Mononuclear cell (primary cell): ENCODE measurements around the gene TARS2. TPM values are rescaled to one million over a fixed set of nuclear protein-coding genes. Genes with fewer than 3 reads are reported as not detected.

Experiments
- H3K27me3 ChIP-seq: 2 replicates; pipeline ENCODE4 v1.6.0; 2011; ENCODE audit warnings: low read length, control low read depth; ENCODE audit not compliant: insufficient read depth
- H3K4me1 ChIP-seq: 2 replicates; pipeline ENCODE4 v1.5.1; 2011; ENCODE audit warnings: mild to moderate bottlenecking, low read length, control low read depth; ENCODE audit not compliant: insufficient read depth
- H3K4me3 ChIP-seq: 2 replicates; pipeline ENCODE4 v1.5.1; 2011; ENCODE audit warnings: mild to moderate bottlenecking, low read length, moderate library complexity
- H3K9me3 ChIP-seq: 2 replicates; pipeline ENCODE4 v1.5.1; 2011; ENCODE audit warnings: low read depth, mild to moderate bottlenecking, control low read depth, low read length
- total RNA-seq: library from RNA; depleted of rRNA; stranded (reverse); fragments of >200 nt; gene quantifications from one replicate; pipeline ENCODE4 v1.2.3, GENCODE V29; 2012

TARS2 gene
- total RNA-seq, 1 donor = 10.2 TPM

DNA sequence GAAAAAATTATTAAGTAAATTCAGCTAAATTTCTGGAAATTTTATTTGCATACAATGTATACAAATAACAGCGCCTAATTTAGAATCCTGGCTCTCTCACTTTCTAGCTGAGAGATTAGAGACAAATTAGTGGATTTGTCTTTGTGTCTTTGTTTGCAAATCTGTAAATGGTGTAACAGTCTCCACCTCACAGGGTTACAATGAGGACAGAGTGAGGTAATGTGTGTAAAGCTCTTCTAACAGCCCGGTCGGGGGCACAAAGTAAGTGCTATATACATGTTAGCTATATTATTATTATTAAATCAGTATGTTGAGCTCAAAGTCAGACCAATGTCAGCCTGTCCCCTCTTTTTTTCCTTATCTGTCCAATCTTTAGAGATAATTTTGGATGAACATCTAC lies 57.0 kb downstream of the TARS2 start:
- Histone ChIP-seq H3K27me3 (no peaks in the 10 kb centered on the region), H3K4me1 (peaks cover 6% of the 10 kb centered on the region), H3K4me3 (no peak overlapping the region), H3K9me3 (no peaks in the 10 kb centered on the region)

- Histone ChIP-seq H3K4me3 (no peak overlapping the region), H3K4me1 (peaks cover 18% of the 10 kb centered on the region), H3K27me3 (no peaks in the 10 kb centered on the region), H3K9me3 (no peaks in the 10 kb centered on the region)
Observed at GRCh38 chr1:150545486-150546032, 58.3 kb downstream of the TARS2 start.

- Histone ChIP-seq H3K27me3 (no peaks in the 10 kb centered on the region), H3K4me1 (peaks cover 26% of the 10 kb centered on the region), H3K9me3 (no peaks in the 10 kb centered on the region), H3K4me3 (no peak overlapping the region)
Observed at GRCh38 chr1:150546294-150546937, 59.2 kb downstream of the TARS2 start.

GRCh38 chr1:150548324-150548631 lies 61.1 kb downstream of the TARS2 start:
- no peaks in the 10 kb centered on the region for H3K9me3 ChIP-seq
- peaks cover 45% of the 10 kb centered on the region for H3K4me1 ChIP-seq
- H3K4me3 ChIP-seq = peak overlapping the region; percentile 37
- no peaks in the 10 kb centered on the region for H3K27me3 ChIP-seq

DNA sequence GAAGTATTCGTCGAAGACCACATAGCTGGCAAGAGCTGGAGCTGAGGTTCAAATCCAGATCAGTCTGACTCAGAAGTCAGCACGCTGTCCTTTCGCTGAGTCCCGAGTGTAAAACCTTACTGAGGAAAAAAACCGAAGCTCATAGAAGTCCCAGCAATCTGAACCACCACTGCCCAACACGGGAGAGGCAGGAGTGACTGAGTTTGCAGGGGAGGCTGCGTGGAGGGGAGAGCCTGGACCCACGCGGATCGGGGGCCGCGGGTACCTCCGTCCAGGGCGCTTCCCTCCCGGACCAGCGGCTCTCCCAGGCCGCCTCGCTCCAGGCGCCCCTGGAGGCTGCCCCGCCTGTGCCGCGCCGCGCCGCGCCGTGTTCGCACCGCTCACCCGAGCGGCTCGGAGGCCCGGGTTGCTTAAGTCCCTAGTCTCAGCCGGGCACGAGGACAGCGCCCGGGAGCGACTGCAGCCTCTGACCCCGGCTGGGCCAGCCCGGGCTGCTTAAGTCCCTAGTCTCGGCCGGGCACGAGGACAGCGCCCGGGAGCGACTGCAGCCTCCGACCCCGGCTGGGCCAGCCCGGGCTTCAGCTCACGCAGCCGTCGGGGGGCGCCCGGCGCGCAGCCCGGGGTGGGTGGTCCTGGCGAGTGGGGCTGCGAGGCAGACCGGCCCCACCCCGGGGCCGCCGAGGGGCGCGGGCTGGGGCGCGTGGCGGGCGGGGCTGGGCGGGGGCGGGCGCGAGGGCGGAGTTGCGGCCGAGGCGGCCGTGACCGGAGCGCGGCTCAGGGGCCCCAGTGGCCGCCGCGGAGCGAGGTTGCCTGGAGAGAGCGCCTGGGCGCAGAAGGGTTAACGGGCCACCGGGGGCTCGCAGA lies 61.6 kb downstream of the TARS2 start, which contains the start of gene ADAMTSL4:
ADAMTSL4 (plus strand) TSS at position 777 of the 864 bp plus-strand sequence. CDS start 2,881 bp downstream, outside the sequence.
- Histone ChIP-seq H3K4me3 (peak within 1 kb of the TSS; percentile 37), H3K9me3 (no peaks in the 10 kb centered on the region), H3K4me1 (peaks cover 51% of the 10 kb centered on the region), H3K27me3 (no peaks in the 10 kb centered on the region)

- no peaks in the 10 kb centered on the region for H3K9me3 ChIP-seq
- H3K4me1 ChIP-seq = peaks cover 56% of the 10 kb centered on the region
- H3K4me3 ChIP-seq = peak overlapping the region; percentile 37
- no peaks in the 10 kb centered on the region for H3K27me3 ChIP-seq
Observed at GRCh38 chr1:150549496-150550221, 62.4 kb downstream of the TARS2 start.

- peak overlapping the region; percentile 37 for H3K4me3 ChIP-seq
- no peaks in the 10 kb centered on the region for H3K9me3 ChIP-seq
- H3K4me1 ChIP-seq = peaks cover 56% of the 10 kb centered on the region
- no peaks in the 10 kb centered on the region for H3K27me3 ChIP-seq
Observed at GRCh38 chr1:150550222-150551050, 63.2 kb downstream of the TARS2 start.

DNA sequence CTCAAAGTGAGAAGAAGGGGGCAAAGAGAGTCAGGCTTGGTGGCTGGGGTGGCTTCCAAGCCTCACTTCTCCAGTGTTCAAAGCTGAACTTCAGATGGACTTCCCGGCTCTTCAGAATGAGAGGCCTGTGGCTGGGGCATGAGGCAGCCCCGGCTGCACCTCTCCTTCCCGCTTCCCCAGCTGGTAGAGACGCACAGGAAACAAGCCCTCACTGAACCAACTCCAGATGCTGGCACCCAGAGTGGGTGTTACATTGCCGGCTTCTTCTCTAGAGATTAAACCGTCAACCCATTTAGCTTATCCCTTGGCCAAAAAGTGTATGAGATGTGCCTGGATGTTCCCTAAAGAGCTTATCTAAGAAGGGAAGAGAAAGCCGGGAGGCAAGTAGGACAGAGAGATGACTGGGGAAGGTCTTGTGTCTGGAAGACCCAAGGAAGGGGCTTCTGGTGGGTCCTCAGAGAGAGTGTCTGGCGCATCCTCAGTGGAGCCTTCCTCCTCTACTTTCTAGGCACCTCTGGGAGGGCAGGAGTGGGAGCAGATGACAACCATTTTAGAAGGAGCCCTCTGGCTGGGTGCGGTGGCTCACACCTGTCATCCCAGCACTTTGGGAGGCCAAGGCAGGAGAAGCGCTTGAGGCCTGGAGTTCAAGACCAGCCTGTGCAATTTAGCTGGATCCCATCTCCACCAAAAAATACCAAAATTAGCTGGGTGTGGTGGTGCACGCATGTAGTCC lies 64.0 kb downstream of the TARS2 start:
- Histone ChIP-seq H3K9me3 (no peaks in the 10 kb centered on the region), H3K27me3 (no peaks in the 10 kb centered on the region), H3K4me1 (peaks cover 56% of the 10 kb centered on the region), H3K4me3 (no peak overlapping the region)

GRCh38 chr1:150551784-150552127 lies 64.5 kb downstream of the TARS2 start:
- Histone ChIP-seq H3K27me3 (no peaks in the 10 kb centered on the region), H3K9me3 (no peaks in the 10 kb centered on the region), H3K4me3 (no peak overlapping the region), H3K4me1 (peaks cover 56% of the 10 kb centered on the region)

- H3K4me3 ChIP-seq = no peak overlapping the region
- H3K9me3 ChIP-seq = no peaks in the 10 kb centered on the region
- H3K27me3 ChIP-seq = no peaks in the 10 kb centered on the region
- peaks cover 56% of the 10 kb centered on the region for H3K4me1 ChIP-seq
Observed at GRCh38 chr1:150552128-150552910, 65.1 kb downstream of the TARS2 start.

DNA sequence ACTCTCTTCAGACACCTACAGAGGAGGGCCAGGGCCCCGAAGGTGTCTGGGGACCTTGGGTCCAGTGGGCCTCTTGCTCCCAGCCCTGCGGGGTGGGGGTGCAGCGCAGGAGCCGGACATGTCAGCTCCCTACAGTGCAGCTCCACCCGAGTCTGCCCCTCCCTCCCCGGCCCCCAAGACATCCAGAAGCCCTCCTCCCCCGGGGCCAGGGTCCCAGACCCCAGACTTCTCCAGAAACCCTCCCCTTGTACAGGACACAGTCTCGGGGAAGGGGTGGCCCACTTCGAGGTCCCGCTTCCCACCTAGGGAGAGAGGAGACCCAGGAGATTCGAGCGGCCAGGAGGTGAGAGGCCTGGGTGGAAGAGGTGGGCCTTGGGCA lies 65.7 kb downstream of the TARS2 start:
- peaks cover 56% of the 10 kb centered on the region for H3K4me1 ChIP-seq
- H3K9me3 ChIP-seq = no peaks in the 10 kb centered on the region
- H3K4me3 ChIP-seq = no peak overlapping the region
- no peaks in the 10 kb centered on the region for H3K27me3 ChIP-seq

DNA sequence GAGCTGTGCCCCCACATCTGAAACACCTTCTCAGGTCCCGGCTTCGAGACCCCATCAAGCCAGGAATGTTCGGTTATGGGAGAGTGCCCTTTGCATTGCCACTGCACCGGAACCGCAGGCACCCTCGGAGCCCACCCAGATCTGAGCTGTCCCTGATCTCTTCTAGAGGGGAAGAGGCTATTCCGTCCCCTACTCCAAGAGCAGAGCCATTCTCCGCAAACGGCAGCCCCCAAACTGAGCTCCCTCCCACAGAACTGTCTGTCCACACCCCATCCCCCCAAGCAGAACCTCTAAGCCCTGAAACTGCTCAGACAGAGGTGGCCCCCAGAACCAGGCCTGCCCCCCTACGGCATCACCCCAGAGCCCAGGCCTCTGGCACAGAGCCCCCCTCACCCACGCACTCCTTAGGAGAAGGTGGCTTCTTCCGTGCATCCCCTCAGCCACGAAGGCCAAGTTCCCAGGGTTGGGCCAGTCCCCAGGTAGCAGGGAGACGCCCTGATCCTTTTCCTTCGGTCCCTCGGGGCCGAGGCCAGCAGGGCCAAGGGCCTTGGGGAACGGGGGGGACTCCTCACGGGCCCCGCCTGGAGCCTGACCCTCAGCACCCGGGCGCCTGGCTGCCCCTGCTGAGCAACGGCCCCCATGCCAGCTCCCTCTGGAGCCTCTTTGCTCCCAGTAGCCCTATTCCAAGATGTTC lies 66.3 kb downstream of the TARS2 start:
- H3K27me3 ChIP-seq = no peaks in the 10 kb centered on the region
- H3K4me3 ChIP-seq = no peak overlapping the region
- peaks cover 54% of the 10 kb centered on the region for H3K4me1 ChIP-seq
- H3K9me3 ChIP-seq = no peaks in the 10 kb centered on the region

DNA sequence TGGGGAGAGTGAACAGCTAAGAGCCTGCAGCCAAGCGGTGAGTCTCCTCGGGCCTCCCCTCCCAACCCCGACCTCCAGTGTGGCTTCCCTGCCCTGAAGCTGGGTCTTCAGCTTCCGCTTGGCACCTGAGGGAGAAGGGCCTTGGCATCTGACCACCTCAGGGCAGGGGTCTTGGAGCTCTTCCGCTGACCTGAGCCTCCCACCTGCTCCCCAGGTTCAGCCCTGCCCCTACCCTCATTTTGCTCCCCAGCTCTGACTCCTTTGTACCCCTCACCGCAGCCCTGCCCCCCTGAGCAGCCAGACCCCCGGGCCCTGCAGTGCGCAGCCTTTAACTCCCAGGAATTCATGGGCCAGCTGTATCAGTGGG lies 66.8 kb downstream of the TARS2 start:
- no peaks in the 10 kb centered on the region for H3K9me3 ChIP-seq
- H3K4me1 ChIP-seq = peaks cover 56% of the 10 kb centered on the region
- no peak overlapping the region for H3K4me3 ChIP-seq
- H3K27me3 ChIP-seq = no peaks in the 10 kb centered on the region
